ENCODE results near the gene MYO16.

DNA sequence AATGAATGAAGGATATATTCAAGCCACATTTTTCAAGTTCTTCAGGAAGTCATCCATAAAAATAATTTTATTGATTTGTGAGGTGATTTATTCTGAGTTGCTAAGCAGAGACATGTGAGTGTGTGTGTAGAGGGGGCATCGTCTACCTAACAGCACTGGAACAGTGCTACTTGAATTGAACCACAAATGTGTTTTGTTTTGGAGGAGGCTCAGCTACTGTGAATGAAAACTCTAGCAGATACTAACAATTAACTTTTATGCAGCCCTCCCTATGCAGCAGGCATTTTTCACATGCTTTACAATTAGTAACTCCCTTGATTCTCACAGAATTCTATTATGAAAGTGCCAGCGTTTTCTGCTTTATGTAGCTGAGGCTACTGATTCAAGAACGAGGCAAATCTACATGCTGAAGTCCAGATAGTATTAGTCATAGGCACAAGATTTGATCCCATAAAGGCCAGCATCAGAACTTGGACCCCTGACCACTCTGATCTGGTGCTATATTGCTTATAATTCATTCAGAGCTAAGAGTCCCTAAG, 103.7 kb downstream of the MYO16 start:
- TF ChIP-seq, protein P1, sequence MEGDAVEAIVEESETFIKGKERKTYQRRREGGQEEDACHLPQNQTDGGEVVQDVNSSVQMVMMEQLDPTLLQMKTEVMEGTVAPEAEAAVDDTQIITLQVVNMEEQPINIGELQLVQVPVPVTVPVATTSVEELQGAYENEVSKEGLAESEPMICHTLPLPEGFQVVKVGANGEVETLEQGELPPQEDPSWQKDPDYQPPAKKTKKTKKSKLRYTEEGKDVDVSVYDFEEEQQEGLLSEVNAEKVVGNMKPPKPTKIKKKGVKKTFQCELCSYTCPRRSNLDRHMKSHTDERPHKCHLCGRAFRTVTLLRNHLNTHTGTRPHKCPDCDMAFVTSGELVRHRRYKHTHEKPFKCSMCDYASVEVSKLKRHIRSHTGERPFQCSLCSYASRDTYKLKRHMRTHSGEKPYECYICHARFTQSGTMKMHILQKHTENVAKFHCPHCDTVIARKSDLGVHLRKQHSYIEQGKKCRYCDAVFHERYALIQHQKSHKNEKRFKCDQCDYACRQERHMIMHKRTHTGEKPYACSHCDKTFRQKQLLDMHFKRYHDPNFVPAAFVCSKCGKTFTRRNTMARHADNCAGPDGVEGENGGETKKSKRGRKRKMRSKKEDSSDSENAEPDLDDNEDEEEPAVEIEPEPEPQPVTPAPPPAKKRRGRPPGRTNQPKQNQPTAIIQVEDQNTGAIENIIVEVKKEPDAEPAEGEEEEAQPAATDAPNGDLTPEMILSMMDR (IDR thresholded peaks at IDR 0.05), result no peak
- TF ChIP-seq POLR2A (IDR thresholded peaks at IDR 0.05), result no peak
- no peak for TF ChIP-seq POLR2AphosphoS5 (IDR thresholded peaks at IDR 0.05; ENCODE audit: insufficient read depth in 1 of 2, low read depth in 1 of 2)
